T-helper 1 cell treated with Interleukin-12 subunit alpha and Interleukin-12 subunit beta and Interleukin-4 antibody, amounts not matched to agents 30 ng/mL and 1 ng/mL, for 36 hours (primary cell): ENCODE data around the gene NOD1. TPM values are rescaled to one million over a fixed set of nuclear protein-coding genes. Genes with fewer than 3 reads are reported as not detected.
"Not testable (repeated sequence)": the region's sequence is repeated elsewhere in the genome, so short reads cannot be mapped to it uniquely, and the experiment has no call there.

ENCODE experiments used
- intact Hi-C: fragments of 100-400 bp; cut with micrococcal nuclease; formaldehyde crosslinking; loops from one replicate; pipeline ENCODE4 v1.15.1; 2024
- total RNA-seq: library from RNA; stranded (reverse); gene quantifications from 2 replicates; pipeline ENCODE4 v1.2.3, GENCODE V29; 2022

NOD1 gene
- total RNA-seq, 1 donor from 2014 or later: 23.2 TPM

DNA sequence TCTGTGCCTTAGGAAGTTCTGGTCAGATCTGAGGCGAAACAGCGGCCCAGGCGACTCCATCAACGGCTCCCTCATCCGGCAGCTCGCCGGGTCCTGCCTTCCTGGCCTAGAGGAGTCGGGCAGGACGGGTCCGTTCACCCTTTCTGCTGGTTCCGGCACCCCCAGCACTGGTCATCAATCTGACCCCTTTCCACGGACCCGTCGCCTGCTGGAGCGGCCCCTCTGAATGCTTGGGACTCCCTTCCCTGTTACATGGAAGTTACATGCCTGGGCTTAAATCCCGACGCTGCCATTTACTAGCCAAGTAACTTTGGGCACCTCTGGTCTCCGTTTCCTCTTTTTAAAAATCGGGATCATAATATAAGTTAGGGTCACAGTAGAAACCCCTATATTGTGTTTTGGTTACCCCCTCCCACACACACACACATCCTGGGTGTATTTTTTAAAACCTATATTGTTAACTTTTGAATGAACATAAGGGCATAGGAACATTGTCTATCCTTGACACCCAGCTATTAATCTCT, 26.7 kb upstream of the NOD1 start:
- intact Hi-C loops: loop anchor here (2.0 to 10.0 kb wide), 6 partner anchors 44 to 1990 kb away; partner anchors contain the start of genes AVL9, LSM5 and MTURN

DNA sequence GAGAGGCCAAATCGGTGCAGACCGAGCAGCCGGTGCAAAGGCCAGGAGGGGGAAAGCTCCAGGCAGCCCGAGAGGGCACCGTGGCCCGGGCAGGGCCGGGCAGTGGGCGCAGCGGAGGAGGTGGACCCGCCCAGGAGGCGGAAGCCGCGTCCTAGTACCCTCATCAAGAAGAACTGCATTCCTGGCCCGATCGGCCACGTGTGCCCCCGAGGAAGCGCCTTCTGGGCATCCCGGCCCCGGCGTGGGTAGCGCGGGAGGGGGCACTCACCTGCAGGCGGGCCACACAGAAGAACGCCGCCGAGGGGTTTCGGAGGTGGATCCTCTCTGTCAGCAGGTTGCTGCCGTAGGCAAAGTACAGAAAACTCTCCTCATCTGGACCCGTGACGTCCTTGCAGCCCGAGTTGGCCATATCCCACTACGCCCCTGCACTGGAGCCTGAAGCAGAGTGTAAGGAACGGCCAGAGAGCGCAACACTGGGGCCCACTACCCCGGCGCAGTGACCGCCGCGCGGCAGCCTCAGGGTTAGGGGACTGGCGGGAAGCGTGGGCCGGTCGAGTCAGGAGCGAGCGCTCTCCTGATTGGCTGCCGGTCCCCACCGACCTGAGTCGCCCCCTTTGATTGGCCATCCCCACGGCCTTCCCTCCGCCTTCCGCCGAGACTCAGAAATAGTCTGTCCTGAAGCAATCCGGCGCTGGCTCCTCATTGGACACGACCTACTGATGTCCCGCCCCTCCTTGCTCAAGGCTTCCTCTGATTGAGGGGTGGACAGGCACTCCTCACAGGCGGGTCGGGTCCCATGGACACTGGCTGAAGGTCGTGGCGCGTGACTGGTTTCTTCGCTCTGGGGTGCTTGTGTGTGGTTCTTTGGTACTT, 26.0 kb upstream of the NOD1 start, which contains the start of gene GGCT:
Gene GGCT, minus strand, starts transcription at position 529 of the 873 bp plus-strand sequence. Its CDS starts 120 bp downstream, at position 409.
- intact Hi-C loops: loop anchor here (1.0 to 10.0 kb wide), 11 partner anchors 25 to 1990 kb away; partner anchors contain the start of genes AVL9, GARS1, LSM5 and MTURN

DNA sequence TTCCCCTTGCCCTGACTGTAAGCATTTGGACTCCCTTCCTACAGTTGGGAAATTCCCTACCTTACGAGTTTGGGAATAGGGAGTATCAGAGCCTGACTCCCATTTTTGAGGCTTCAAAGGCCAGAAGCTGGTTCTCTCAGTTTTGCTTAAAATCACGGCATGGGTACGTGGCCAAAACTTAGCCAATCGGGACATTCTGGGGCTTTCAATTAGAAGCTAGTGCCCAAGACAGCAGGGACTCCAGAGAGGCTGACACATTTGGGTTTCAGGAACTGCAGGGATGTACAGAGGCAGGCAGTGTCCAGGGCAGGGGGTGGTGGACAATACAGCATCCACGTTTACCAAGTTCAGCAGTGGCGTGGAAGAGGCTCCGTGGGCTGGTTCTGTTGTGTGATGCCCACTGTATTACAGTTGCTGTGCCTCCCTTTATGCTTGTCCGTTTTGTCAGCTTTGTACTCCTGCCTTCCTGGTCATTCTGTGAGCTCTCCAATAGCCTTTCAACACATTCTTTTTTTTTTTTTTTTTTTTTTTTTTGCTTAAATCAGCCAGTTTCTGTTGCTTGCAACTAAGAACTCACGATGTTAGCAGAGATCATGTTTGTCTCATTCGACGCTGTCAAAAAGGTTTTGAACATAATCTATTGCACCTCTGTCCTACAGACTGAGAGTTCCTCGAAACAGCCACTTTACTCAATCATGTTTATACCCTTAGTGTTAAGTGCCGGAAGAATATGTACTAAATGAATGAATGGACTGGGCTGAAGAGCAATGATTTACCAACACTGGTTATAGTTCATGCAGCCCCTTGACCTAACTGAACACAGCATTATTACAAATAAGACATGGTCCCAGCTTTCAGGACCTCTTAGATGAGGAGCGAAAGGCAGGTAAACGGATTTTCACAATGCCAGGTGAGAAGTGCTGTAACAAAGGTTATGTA, 25.0 kb upstream of the NOD1 start:
- intact Hi-C loops: loop anchor here (1.0 to 10.0 kb wide), 11 partner anchors 24 to 1991 kb away; partner anchors contain the start of genes AVL9, GARS1, LSM5 and MTURN

DNA sequence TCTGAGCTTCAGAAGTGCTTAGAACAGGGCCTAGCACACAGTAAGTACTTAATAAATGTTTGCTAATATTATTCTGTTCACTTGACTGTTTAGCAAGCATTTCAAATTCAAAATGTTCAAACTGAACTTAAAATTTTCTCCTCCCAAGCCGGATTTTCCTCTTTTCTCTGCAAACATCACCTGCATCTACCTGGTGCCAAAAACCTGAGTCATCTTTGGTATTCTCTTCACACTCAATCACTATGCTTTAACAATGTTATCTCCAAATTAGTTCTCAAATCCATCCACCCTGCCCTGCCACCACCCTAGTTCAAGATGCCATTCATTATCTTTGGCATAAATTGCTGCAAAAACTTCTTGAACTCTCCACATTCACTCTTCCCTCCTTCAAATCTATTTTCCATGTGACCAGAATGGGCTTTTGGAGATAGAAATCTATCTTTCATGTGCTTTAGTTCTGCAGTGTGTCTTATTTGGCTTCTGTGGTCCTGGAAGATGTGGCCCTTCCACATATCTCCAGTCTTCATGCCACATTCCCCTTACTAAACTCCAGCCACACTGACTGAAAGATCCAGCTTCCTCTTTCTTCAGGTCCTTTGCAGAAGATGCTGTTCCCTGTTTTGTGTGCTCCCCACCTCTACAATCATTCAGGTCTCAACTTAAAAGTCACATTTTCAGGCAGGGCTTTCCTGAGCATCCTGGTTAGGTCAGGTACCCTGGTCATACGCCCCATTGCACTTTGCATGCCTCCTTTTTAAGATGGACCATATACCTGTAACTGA, 24.1 kb upstream of the NOD1 start:
- intact Hi-C loops: loop anchor here (10.0 kb wide), 2 partner anchors 472 to 1992 kb away; partner anchors contain the start of genes AVL9 and LSM5

DNA sequence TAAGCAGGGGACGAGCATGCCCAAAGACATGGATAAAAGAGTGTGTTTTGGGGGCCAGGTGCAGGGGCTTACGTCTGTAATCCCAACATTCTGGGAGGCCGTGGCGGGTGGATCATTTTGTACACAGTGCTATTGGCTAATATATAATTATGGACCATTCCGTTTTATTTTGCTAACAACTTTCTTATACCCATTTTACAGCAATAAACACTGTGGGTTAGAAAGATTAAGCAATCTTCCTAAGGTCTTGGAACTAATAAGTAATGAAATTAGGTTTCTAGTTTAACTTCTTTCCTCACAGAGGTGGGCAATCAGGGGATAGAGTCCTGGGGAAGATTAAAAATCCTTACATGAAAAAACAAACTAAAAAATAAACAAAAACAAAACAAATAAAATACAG, 22.7 kb upstream of the NOD1 start:
- intact Hi-C loops: loop anchor here (10.0 kb wide), 2 partner anchors 474 to 1994 kb away; partner anchors contain the start of genes AVL9 and LSM5

DNA sequence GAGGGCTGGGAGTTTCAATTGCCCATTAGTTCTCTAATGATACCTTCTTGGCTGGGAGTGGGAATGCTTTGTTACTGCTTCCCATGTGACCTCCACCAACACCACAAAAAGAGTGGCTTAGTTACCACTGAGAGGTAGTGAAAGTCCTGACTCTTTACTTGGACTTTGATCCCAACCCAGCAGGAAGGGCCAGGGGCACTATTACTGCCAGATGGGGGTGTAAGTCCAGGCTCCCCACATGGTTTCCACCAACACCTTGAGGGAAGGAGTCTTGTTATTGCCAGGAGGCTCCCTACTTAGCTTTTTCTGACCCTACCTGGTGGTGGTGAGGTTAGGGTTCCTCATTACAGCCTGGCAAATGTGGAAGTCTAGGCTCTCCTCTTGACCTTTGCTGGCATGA, 14.6 kb upstream of the NOD1 start:
- intact Hi-C loops: no loop called here

DNA sequence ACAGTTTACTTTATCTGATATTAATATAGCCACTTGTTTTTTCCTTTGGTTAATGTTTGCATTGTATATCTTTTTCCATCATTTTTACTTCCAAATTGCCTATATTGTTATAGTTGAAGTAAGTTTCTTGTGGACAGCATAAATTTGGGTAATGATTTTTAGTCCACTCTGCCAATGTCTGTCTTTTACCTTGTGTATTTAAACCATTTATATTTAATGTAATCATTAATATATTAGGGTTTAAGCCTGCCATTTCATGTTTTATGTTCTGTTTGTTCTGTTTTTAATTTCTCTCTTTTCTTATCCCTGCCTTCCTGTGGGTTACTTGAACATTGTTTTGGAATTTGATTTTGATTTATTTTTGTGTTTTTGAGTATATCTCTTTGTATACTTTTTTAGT, 12.8 kb upstream of the NOD1 start:
- intact Hi-C loops: no loop called here

DNA sequence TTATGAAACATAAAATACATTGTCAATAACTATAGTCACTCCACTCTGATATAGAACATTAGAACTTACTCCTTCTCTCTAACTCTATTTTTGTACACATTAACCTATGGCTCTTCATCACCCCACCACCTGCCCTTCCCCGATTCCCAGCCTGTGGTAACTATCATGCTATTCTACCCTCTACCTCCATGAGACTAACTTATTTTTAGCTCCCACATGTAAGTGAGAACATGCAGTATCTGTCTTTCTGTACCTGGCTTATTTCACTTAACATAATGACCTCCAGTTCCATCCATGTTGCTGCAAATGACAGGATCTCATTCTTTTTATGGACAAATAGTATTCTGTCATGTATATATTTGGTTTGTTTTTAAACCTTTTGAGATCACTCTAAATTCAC, 8.8 kb upstream of the NOD1 start:
- intact Hi-C loops: no loop called here

DNA sequence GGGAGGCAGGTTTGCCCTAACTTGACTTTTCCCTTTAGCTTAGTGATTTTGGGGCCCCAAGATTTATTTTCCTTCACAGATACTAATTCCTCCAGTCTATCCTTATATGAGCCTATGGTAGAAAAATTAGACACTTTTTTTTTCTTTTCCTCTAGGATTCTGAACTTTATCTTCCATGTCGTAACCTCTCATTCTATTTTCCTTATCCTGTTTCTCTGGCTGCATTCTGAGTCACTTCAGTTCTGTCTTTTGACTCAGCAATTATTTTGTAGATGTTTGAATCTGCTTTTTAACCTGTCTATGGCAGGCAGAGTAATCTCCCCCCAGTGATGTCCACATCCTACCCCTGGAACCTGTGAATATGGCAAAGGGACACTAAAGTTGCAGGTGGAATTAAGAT, 7.1 kb upstream of the NOD1 start:
- intact Hi-C loops: no loop called here

DNA sequence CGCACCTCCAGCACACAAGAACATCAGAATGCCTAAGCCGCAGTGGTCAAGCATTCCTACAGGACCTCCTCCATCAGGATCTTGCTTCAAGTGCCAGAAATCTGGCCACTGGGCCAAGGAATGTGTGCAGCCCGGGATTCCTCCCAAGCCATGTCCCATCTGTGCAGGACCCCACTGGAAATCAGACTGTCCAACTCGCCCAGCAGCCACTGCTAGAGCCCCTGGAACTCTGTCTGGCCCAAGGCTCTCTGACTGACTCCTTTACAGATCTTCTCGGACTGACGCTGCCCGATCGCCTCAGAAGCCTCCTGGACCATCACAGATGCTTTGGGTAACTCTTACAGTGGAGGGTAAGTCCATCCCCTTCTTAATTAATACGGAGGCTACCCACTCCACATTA, 2.8 kb upstream of the NOD1 start:
- intact Hi-C loops: not testable (repeated sequence)

DNA sequence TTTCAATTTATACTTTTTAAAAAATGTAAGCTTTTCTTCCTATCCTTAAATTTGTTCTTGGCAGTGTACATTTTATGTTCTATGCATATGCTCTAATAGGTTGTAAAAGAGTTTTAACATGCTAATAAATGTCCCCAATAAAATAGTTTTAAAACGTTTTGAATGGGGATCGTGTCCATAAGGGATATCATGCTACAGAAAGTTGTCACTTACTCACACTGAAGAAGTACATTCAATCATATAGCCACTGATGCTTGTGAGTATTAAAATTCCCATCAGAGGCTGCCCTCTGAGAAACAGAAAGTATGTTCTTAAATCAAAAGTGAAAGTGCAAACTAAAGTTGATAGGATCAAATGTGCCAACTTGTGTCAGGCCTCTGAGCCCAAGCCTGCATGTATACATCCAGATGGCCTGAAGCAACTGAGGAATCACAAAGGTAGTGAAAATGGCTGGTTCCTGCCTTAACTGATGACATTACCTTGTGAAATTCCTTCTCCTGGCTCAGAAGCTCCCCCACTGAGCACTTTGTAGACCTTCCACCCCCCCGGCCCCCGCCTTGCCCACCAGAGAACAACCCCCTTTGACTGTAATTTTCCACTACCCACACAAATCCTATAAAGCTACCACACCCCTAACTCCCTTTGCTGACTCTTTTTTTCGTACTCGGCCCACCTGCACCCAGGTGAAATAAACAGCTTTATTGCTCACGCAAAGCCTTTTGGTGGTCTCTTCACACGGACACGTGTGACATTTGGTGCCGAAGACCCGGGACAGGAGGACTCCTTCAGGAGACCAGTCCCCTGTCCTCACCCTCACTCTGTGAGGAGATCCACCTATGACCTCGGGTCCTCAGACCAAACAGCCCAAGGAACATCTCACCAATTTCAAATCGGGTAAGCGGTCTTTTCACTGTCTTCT, 877 bp upstream of the NOD1 start:
- intact Hi-C loops: loop anchor here (1.0 to 2.0 kb wide), 8 partner anchors 25 to 453 kb away; partner anchors contain the start of genes FKBP14, GARS1, GGCT and MTURN

DNA sequence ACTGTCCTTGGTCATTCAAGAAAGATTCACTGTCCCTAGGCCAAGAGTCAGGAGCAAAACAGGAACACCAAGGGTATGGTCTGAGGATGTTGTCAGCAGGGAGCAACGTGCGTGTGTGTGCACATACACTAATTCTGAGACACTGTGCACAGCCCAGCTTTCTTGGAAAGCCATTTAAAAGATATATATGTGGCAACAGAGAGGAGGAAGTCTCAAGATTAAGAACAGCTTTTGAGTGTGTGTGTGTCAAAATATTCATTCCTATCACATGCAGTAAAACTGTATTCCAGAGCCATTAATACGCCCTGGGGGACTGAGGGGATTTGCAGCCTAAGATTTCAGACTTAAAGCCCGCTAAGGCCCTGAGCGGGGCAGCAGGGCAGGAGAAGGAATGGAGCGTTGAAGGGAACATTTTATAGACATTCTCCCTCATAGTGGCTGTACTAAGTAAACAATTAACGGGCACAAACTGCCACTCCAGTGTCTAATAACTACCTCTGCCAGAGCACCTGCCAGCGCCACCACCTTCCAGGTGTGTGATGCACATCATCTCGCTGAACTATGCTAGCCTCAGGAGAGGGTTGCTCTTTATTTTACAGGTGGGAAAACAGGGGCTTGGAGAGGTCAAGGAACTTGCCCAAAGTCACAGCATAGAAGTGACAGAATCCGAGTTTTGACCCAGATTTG, 2.0 kb downstream of the NOD1 start:
- intact Hi-C loops: no loop called here

DNA sequence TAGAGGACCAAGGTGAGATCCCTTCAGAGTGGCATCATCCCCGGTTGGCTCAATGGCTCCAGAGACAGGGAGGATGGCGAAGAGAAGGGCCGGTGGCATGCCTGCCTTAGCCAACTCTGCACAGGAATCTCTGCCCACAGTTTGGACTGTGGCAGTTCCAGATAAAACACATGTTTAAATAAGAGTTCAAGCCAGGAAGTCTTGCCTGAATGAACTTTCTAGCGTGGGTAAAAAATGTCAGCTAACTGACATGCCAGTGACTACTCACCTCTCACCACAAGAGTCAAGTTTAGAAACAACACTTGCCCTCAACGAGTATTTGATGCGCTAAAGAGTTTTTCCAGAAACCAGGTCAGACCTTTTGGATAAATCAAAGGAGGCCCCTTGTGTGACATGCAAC, 3.0 kb downstream of the NOD1 start:
- intact Hi-C loops: no loop called here

DNA sequence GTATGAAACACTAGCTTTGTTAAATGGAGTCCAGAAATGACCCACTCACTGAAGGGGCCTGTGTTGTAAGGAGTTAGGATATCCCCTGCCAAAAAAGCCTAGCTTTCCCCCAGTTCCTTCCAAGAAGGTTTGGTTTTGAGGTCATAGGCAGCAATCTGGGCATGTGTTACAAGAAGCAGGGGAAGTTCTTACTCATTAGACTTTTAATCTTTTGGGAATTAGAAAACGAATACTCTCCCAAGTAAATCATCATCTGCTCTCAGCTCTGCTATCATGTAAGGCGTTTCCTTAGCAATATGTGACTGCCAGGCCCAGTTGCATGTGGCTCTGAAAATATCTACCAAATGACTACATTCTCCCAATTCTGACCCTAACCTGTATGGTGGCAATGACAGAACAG, 3.7 kb downstream of the NOD1 start:
- intact Hi-C loops: no loop called here

DNA sequence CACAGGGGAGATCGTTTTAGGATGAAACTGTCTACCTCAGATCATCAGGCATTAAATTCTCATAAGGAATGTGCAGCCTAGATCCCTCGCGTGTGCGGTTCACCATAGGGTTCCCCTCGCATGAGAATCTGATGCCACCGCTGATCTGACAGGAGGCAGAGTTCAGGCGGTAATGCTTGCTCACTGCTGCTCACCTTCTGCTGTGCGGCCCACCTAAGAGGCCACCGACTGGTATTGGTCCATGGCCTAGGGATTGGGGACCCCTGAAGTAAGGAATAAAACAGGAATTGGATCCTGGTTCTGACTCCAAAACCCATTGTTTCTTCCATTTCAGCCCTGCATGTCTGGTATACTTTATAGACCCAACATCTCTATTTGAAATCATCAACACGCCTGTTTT, 4.1 kb downstream of the NOD1 start:
- intact Hi-C loops: no loop called here

DNA sequence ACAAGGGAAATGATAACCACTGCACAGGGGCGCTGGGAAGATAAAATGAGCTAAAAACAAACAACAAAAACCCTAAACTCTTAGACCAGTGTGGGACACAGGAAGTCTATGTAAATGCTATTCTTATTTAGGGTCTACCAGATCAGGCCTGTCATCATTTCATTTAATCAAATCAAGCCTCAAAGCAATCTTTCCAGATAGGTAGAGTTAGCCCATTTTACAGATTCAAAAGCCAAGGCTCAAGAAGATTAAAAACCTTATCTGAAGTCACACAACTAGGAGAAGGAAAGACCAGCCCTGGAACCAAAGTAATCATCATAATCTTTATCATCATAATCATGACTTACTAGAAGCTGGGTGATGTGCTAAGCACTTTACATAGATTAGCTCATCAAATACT, 4.7 kb downstream of the NOD1 start:
- intact Hi-C loops: no loop called here

DNA sequence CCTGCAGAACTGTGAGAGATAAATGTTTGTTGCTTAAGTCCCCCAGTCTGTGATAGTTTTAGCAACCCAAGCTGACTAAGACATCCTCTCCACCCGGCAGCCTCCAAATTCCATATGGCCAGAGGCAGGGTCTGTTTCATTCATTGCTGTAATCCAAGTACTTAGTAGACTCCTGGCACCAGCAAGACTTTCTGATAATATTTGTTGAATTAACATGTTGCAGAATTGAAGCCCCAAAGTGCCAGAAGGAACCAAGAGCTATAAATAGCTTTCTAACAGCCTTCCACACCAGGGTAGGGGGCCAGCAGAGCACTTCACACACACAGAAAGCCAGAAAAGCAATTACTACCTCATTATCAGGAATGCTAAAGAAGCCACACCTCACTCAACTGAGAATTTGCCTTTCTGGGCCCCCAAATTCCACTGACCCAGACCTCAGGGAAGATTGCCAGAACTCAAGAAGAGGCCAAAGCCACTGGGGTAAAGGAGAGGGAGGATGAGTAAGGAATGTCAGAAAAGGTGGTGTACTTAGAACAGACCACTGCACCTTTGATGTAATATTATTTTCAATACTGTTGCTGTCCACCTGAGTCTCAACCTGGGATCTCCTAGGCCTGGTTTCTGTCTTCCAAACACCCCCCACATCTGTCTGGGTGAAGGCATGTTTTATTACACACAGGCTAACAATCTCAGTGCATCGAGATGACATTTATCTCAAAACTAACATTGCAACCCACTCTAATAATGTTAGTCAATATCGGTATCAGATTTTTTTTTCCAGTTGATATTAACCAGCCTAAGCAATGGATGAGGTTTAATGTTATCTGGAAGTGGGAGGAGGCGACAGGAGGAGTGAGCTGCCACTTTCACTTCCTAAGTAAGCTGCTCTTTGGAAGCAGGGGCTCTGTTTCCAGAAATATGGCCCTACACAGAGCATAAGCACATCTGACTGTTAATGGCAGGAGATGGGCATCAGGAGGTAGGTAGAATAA, 5.5 kb downstream of the NOD1 start:
- intact Hi-C loops: no loop called here
